Hematopoietic multipotent progenitor cell treated with erythropoietin and hydrocortisone succinate and interleukin-3 and kit ligand, for 8 days (in vitro differentiated cells): ENCODE measurements around the gene DGKB.

Experiments used
- DNase-seq: peaks from one replicate; pipeline ENCODE4 v3.0.0-alpha.2; 2015

Gene DGKB

DNA sequence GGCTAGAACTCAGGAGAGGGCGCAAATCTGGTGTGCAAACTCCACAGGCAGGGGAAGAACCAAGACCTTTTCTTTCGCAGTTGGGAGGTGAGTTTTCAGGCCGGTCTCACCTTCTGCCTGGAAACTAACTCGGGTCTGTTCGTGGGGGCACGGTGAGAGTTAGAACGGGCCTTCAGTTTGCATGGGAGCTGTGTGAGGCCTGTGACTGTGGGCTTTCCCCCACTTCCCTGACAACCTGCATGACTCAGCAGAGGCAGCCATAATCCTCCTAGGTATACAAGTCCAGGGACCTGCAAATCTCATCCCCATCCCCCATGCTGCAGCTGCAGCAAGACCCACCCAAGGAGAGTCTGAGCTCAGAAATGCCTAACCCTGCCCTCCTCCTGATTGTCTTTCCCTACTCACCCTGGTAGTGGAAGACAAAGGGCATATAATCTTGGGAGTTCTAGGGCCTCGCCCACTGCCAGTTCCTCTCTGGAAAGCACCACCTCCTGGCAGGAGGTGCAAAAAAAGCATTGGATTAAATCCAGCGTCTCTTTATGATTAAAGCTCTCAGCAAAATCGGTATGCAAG, 718.2 kb downstream of the DGKB start:
- DNase-seq = no peak

DNA sequence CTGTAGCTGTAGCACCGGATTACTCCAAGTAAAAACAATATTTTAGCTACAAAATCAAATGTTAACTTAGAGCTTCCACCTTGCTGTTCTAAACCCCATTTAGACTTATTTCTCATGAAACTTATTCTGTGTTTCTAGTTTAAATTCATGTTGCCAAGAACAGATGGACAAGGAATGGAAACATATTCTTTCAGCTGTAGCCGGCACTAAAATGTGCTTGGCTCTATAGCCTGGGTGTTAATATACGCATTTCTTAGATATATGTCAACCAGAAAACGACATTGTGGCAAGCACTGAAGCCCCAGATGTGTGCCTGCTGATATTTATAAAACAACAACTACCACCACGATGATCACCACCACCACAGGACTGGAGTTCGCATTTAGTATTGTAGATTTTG, 722.8 kb downstream of the DGKB start:
- no peak for DNase-seq

DNA sequence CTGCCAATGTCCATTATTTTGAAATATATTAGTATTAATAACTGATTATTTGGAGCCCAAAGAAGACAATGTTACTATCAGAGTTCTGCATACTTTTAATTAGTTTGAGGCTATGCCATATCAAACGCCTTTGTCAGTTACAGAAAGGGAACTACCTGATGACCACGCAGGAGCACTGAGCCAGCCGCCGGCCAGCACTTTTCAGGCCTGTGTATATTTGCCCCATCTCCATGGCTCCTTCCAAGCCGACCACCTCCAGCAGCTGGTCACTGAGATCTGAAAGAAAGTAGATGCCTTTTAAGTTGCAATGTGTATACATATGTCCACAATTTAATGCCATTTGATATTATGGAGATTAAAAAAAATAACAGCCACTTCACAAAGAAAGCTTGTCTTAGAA, 724.7 kb downstream of the DGKB start:
- DNase-seq = no peak

DNA sequence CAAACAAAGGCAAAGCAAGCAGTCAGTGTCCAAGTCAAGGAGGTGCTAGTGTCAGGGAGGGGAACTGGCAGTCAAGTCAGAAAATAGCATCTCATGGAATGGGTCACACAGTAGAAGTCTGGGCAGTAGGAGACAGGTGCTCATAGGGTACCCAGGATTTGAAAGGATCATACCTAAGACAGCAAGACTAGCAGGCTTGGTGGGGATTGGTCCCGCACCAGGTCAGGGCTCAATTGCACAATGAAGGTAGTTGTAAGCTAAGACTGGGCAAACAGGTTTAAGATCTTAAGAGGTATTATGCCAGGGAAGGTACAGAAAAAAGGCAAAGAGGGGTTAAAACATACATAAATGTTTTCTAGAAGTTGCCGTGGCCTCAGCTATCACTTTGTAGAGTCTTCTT, 731.7 kb downstream of the DGKB start:
- DNase-seq = no peak

DNA sequence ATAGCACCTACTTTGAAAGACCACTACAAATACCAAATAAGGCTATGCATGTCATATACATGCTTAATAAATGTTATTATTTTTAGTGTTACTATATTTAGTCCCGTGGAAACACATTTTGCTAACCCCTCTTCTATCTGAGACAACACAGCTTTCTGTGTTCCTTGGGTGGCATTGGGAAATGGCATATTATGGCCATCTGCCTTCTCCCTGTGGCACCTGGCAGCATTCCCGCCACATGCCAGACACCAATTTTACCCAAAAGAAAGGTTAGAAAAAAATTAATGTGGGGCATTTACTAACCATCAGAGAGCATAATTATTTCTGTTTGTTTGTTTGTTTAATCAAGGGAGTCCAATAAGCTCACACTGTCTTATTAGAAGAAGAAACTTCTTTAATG, 744.4 kb downstream of the DGKB start:
- DNase-seq = no peak

DNA sequence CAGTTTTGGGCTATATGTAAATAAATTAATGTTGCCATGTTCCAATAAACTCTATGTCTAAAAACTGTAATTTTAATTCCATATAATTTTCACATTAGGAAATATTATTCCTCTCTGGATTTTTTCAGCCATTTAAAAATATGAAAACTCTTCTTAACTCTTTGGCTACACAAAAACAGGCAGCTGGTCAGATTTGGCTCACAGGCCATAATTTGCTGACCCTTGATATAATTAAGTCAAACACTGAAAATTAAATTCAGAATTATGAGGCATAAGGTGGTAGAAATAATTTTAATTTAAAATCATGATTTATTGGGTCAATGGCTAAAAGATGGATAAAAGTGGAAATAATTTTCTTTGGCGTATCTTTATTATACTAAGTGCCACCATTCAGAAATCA, 746.1 kb downstream of the DGKB start:
- no peak for DNase-seq

DNA sequence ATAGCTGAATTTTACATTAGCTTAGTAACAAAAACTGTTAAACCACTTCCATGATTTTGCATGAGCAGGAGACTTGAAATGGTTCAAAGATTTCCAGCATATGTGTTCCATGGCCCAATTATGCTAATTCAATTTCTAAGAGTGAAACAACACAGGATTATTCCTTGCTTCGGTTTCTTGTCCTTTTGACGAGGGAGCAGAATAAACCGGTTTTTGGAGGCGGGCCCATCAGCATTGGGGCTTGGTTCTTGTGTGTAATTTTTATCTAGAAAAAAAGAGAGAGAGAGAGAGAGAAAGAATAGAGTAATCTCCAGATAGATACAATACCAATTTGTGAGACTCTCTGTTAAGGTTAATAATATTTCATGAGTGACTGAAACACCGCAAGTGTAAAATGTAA, 753.6 kb downstream of the DGKB start:
- no peak for DNase-seq

DNA sequence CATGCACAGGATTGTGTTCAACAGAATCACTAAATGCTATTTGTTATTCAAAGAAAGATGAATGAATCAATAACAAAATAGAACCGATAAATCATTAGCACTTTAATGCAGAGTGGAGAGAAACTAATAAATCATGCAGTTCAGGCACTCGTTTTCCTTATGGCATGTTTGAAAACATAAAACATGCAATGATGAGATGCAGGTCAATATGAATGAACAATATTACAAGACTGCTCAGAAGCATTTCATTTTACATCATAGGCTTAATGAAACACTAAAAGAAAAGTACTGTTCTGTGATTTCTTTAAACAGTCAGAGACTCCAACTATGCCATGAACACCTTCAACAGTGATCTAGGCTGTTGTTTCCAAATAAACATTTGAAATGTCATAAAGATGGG, 755.0 kb downstream of the DGKB start:
- no peak for DNase-seq

DNA sequence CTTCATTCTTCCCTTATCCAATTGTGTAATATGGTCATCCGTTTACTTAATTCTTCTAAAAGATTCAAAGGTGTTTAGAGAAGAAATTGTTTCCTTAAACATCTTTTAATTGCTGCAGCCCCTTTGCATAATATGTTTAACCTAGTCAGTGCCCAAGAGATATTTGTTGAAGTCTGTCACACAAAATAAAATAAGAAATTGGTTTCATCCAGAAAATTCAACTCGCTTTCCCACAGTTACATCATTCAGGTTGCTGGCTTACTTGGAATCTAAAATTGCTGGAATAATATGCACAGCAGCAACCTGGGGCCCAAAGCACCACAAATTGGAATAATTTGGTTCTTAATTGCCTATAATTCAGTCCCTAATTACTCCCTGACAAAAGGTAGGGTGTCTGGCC, 758.0 kb downstream of the DGKB start:
- no peak for DNase-seq

DNA sequence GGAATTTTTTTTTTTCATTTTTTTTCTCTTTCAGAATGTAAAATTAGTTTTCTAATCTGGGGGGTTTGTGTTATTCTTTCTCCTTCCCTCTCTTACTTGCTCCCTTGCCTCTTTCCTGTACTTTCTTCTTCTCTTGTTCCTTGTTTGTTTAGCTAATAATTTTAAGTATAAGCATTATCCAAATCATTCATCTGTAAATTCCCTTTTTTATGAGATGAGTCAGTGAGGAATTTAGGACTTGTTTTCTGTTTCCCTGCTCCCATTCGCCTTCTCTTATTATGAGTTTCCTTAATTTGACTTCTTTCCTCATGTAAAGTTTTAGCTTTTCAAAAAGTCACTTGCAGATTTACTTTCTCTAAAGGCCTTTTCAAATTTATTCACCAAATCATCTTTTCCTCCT, 758.4 kb downstream of the DGKB start:
- DNase-seq = no peak

DNA sequence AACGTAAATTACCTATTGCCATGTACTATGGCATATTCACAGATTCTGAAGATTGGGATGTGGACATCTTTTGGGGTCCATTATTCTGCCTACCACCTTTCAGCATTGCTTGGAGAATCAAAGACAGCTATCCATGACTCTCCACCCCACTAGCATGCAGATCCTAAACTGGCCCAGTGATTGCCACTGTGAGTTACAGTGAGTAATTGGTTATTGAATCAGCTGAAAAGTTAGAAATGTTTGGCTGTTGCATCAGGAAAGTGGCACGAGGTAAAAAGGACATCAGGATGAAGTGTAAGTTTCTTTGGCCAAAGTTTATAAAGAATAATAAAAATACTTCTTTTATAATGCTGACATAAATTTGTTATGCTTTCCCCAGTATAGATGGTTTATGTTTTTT, 764.9 kb downstream of the DGKB start:
- no peak for DNase-seq

DNA sequence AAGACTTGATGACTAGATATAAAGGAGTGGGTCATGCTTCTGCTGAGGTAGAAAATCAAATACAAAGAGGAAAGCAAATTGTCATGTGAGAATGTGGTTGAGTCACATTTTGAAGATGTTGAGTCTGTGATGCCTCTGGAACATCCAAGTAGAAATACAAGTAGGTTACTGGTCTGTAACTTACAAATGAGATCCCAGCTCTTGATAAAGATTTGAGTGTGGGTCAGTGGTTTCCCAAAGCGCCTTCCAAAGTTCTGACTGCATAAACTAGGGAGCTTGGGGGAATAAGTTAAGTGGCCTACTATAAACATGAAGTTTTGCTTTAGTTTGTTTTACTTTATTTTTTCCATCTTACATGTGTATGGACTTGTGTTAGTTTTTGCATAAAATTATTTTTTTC, 768.8 kb downstream of the DGKB start:
- DNase-seq = no peak

DNA sequence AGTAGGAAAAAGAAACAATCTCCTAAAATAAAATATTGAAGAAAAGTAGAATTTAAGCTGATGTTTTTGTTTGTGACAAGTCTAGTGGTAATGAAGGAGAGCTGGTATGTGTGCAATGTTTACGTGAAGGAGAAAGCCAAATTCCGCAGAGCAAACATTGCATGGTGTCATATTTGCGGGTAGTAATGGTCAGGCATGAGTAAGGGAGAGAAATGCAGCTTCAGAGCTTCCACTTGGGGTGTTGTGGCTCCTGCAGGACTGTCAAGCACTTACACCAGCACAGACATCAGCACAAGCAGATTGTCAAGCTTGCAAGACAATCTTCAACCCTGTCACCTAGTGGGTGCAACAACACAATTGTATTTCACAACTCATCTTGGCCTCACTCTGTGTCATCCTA, 776.6 kb downstream of the DGKB start:
- DNase-seq = no peak

DNA sequence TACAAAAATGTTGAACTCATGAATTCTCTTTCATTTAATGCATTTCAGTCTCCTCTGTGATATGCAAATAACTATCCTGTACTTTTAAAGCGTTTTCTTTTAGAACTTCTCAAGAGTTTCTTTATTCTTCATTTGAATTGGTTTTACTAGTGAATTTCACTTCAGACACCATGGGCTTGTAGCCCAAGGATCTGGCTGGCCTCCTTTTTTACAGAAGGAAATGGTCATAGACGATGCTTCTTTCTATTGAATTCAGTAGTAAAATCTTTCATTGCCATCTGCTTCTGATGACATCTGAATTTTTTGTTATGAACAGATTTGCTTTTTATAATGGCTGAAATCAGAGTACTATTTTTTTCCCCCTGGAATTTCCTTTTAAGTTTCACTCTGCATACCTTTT, 777.8 kb downstream of the DGKB start:
- DNase-seq = no peak

DNA sequence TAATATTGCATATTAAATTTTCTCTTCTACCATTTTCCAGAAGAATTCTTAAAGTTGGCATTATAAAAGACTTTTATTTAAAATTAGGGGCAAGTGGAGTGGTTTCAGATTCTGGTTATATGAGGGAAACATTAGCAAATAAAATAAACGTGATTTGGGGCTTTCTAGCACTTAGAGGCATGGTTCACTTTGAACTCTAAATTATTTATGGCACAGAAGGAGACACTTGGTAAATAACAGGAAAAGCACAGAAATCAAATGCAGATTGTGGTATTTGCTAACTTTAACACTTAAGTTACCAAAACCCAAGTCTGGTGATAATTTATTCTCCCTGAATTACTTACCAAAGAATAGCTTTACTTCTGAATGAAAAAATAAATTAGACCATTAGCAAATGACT, 778.6 kb downstream of the DGKB start:
- no peak for DNase-seq

DNA sequence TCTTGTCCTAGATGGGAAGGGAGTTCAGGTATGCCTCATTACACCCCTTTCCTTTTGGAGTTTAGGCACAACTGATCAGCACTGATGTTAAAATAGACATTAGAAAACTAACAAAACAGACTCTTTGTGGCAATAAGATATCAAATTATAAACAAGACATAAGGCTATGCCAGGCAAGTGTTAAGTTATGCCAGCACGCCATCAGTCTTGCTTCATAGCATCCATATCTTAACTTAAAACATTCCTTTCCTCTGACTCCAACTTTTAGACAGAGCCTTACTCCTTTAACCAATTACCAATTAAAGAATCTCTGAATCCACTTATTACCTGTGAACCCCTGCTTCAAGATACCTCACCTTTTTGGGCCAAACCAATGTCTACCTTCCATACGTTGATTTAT, 786.9 kb downstream of the DGKB start:
- DNase-seq = no peak

DNA sequence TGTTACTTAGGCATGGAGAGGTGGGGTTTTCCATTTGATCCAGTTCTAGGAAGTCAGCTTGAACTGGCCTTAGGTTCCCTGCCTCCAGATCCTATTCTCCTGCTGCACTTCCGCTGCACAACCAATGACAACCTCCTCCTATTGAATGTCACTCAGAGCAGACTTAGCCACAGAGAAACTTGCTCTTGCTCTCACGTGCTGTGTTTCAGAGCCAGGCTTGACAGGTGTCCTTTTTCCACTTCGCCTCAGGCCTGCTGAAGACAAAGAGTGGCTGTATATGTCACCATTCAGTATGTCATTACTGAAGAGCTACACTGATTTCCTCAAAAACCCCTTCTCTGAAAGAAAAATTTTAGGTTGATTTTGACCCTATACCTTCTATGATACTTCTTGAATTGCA, 797.7 kb downstream of the DGKB start:
- no peak for DNase-seq

DNA sequence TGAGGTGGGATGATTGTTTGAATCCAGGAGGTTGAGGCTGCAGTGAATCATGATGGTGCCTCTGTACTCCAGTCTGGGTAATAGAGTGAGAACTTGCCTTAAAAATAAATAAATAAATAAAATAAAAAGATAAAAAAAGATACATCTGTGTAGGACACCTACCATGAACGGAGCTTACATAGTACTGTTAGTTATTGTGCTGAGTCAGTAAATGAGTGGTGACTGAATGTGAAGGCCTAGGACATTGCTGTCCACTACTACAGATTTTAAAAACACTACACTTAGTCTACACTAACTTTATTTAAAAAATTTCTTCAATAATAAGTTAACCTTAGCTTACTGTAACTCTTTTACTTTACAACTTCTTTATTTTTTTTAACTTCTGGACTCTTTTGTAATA, 806.4 kb downstream of the DGKB start:
- DNase-seq = no peak

DNA sequence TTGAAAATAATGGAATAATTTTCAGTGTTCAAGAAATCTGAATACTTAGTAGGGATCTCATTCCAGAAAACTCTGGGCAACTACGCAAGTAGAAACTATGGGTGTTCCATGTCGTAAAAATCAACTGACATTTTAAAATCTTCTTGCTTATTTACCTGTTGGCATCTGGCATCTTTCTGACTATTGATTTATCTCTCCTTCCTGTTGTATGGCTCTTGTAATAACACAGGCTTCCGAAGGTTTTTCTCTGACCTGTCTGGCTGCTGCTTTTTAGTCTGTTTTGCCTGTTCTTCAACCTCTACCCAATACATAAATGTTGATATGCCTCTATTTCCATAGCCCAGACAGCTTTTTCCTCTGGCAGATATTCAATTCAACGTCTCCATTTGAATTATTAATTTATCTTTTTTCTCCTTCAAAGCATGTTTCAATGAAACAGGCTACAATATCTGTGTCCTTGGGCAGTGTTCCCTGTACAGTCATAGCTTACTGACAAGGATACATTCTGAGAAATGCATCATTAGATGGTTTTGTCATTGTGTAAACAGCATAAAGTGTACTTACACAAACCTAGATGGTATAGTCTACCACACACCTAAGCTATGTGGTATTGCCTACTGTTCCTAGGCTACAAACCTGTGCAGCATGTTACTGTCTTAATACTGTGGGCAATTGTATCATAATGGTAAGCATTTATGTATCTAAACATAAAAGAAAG, 807.2 kb downstream of the DGKB start:
- DNase-seq = no peak
